Dedifferentiated amniotic fluid mesenchymal stem cell (primary cell): ENCODE data around the gene IL6R.

ENCODE experiments used
- DNase-seq: peaks from one replicate; pipeline ENCODE4 v3.0.0-alpha.2; 2016; ENCODE audit errors: extremely low spot score

Gene IL6R

GRCh38 chr1:154427173-154428139, 22.3 kb downstream of the IL6R start:
- no peak for DNase-seq

GRCh38 chr1:154429118-154429517, 24.0 kb downstream of the IL6R start:
- DNase-seq: no peak

GRCh38 chr1:154429841-154430611, 24.9 kb downstream of the IL6R start:
- no peak for DNase-seq

- DNase-seq: no peak
Measured at GRCh38 chr1:154430903-154431302, 25.8 kb downstream of the IL6R start.

GRCh38 chr1:154431586-154432373, 26.6 kb downstream of the IL6R start:
- DNase-seq: peak; percentile 56

GRCh38 chr1:154433161-154433764, 28.1 kb downstream of the IL6R start:
- no peak for DNase-seq

GRCh38 chr1:154434346-154435085, 29.4 kb downstream of the IL6R start:
- DNase-seq: no peak

GRCh38 chr1:154435599-154436200, 30.6 kb downstream of the IL6R start:
- no peak for DNase-seq

GRCh38 chr1:154436433-154436832, 31.3 kb downstream of the IL6R start:
- no peak for DNase-seq

- no peak for DNase-seq
Measured at GRCh38 chr1:154440036-154440804, 35.1 kb downstream of the IL6R start.

- DNase-seq: peak; percentile 6
Measured at GRCh38 chr1:154441241-154441888, 36.2 kb downstream of the IL6R start.

- no peak for DNase-seq
Measured at GRCh38 chr1:154442006-154442740, 37.0 kb downstream of the IL6R start.

GRCh38 chr1:154443274-154444013, 38.3 kb downstream of the IL6R start:
- DNase-seq: no peak

- peak; percentile 30 for DNase-seq
Measured at GRCh38 chr1:154445040-154445472, 39.9 kb downstream of the IL6R start.

GRCh38 chr1:154446292-154446691, 41.1 kb downstream of the IL6R start:
- peak; percentile 73 for DNase-seq

- DNase-seq: no peak
Measured at GRCh38 chr1:154446789-154447188, 41.6 kb downstream of the IL6R start.

GRCh38 chr1:154448331-154448811, 43.2 kb downstream of the IL6R start:
- no peak for DNase-seq
